Body of pancreas (tissue), 4 donors: Measurements from ENCODE around the gene CYP8B1.
"Not testable (repeated sequence)": the region's sequence is repeated elsewhere in the genome, so short reads cannot be mapped to it uniquely, and the experiment has no call there.

Experiments
- CTCF ChIP-seq, 7 experiments: fragments of 450-650 bp in 4 of 7; fragments of 200-600 bp in 3 of 7; sonication (generic) in 3 of 7; IDR thresholded peaks; one replicate each; pipeline ENCODE4 v1.5.1; 2016 to 2019; ENCODE audit warnings: antibody characterized with exemption in 7 of 7
- POLR2A ChIP-seq, 3 donors: fragments of 450-650 bp; IDR thresholded peaks; one replicate each; pipeline ENCODE4 v1.6.1; 2016; ENCODE audit warnings: antibody characterized with exemption in 3 of 3, mild to moderate bottlenecking in 2 of 3

GRCh38 chr3:42883251-42883930 lies 7.7 kb upstream of the CYP8B1 start:
- not testable (repeated sequence) for TF ChIP-seq POLR2A, CTCF (IDR thresholded peaks at IDR 0.05)
